IMR-90 (cell line): ENCODE measurements around the gene ANKRD42. TPM values are rescaled to one million over a fixed set of nuclear protein-coding genes. Genes with fewer than 3 reads are reported as not detected.

ENCODE experiments used
- ATAC-seq: fragments of 200-7000 bp; cut with Tn5 transposase; 2 replicates; pipeline ENCODE4 v1.9.1; 2020; ENCODE audit warnings: low read depth, mild to moderate bottlenecking, moderate library complexity
- BruUV-seq: library from RNA; stranded (reverse); fragments of 400-500 nt; replicated peaks from 2 replicates; lab custom pipeline; 2021; lab: Mats Ljungman, UMichigan
- CTCF ChIA-PET: fragments of 300-600 bp; formaldehyde crosslinking; extraction: SDS; loops from one replicate; lab custom pipeline; 2021; ENCODE audit warnings: antibody characterized with exemption; lab: Yijun Ruan, JAX
- POLR2A ChIA-PET: fragments of 300-600 bp; sonication (Branson Sonifier 250); formaldehyde crosslinking; loops from one replicate; lab custom pipeline; 2022; ENCODE audit warnings: antibody characterized with exemption; ENCODE audit not compliant: unreplicated experiment; lab: Charles Lee
- DNase-seq: peaks from one replicate; pipeline ENCODE4 v3.0.0; 2013
- H2AFZ ChIP-seq: replicated peaks from 2 replicates; pipeline ENCODE3; 2013; ENCODE audit warnings: low read length, mild to moderate bottlenecking; ENCODE audit not compliant: poor library complexity
- H2AK5ac ChIP-seq: 2 replicates; pipeline ENCODE4 v1.6.1; 2013; ENCODE audit warnings: low read depth, low read length, inconsistent platforms
- H2AK9ac ChIP-seq: replicated peaks from 2 replicates; pipeline ENCODE3; 2013; ENCODE audit warnings: mild to moderate bottlenecking, low read depth, low read length, moderate library complexity; ENCODE audit not compliant: poor library complexity
- H2BK120ac ChIP-seq: 2 replicates; pipeline ENCODE4 v1.6.1; 2013; ENCODE audit warnings: low read depth, low read length, inconsistent platforms
- H2BK15ac ChIP-seq: 3 replicates; pipeline ENCODE4 v1.6.1; 2013; ENCODE audit warnings: low read depth, low read length, inconsistent platforms
- H2BK20ac ChIP-seq: 2 replicates; pipeline ENCODE4 v1.6.1; 2013; ENCODE audit warnings: low read depth, mild to moderate bottlenecking, inconsistent platforms, low read length, moderate library complexity
- H2BK5ac ChIP-seq: 2 replicates; pipeline ENCODE4 v1.6.1; 2013; ENCODE audit warnings: mild to moderate bottlenecking, low read depth, low read length, inconsistent platforms; ENCODE audit not compliant: poor library complexity, severe bottlenecking
- H3K14ac ChIP-seq: replicated peaks from 2 replicates; pipeline ENCODE4 v1.6.1; 2013; ENCODE audit warnings: low read depth, low read length, inconsistent platforms
- H3K18ac ChIP-seq: 2 replicates; pipeline ENCODE4 v1.6.1; 2013; ENCODE audit warnings: low read depth, low read length, control low read depth
- H3K23ac ChIP-seq: 2 replicates; pipeline ENCODE4 v1.6.1; 2013; ENCODE audit warnings: low read depth, low read length, inconsistent platforms
- H3K27ac ChIP-seq: 2 replicates; pipeline ENCODE4 v1.5.1; 2013; ENCODE audit warnings: mild to moderate bottlenecking, control low read depth, low read length; ENCODE audit not compliant: insufficient read depth
- H3K27me3 ChIP-seq: 2 replicates; pipeline ENCODE4 v1.6.1; 2013; ENCODE audit warnings: low read length; ENCODE audit not compliant: control insufficient read depth, insufficient read depth
- H3K36me3 ChIP-seq: 2 replicates; pipeline ENCODE4 v1.6.1; 2013; ENCODE audit warnings: low read length, mixed read lengths; ENCODE audit not compliant: control insufficient read depth, insufficient read depth
- H3K4ac ChIP-seq: 2 replicates; pipeline ENCODE4 v1.6.1; 2013; ENCODE audit warnings: low read depth, low read length, inconsistent platforms
- H3K4me1 ChIP-seq: 2 replicates; pipeline ENCODE4 v1.6.1; 2013; ENCODE audit warnings: low read length, mixed read lengths; ENCODE audit not compliant: control insufficient read depth, insufficient read depth
- H3K4me2 ChIP-seq: 2 replicates; pipeline ENCODE4 v1.6.1; 2013; ENCODE audit warnings: low read depth, mild to moderate bottlenecking, control low read depth, low read length, moderate library complexity
- H3K4me3 ChIP-seq: 2 replicates; pipeline ENCODE4 v1.5.1; 2013; ENCODE audit warnings: low read depth, mild to moderate bottlenecking, control low read depth, low read length, moderate library complexity; ENCODE audit not compliant: insufficient read depth
- H3K56ac ChIP-seq: 2 replicates; pipeline ENCODE4 v1.6.1; 2013; ENCODE audit warnings: low read length, inconsistent platforms; ENCODE audit not compliant: insufficient read depth; ENCODE audit errors: extremely low read depth
- H3K79me1 ChIP-seq, 2 experiments: 2 replicates each; pipeline ENCODE4 v1.6.1; 2013; ENCODE audit warnings: low read length in 2 of 2, inconsistent platforms in 1 of 2, low read depth in 1 of 2
- H3K9ac ChIP-seq: 2 replicates; pipeline ENCODE4 v1.6.1; 2013; ENCODE audit warnings: low read depth, low read length, control low read depth
- H3K9me1 ChIP-seq: 2 replicates; pipeline ENCODE4 v1.6.1; 2013; ENCODE audit warnings: low read length, inconsistent platforms; ENCODE audit not compliant: insufficient read depth
- H3K9me3 ChIP-seq: 2 replicates; pipeline ENCODE4 v1.6.1; 2013; ENCODE audit warnings: low read length; ENCODE audit not compliant: control insufficient read depth, insufficient read depth
- H4K20me1 ChIP-seq: 2 replicates; pipeline ENCODE4 v1.6.1; 2013; ENCODE audit warnings: low read length, inconsistent platforms; ENCODE audit not compliant: insufficient read depth
- H4K5ac ChIP-seq: 2 replicates; pipeline ENCODE4 v1.6.1; 2013; ENCODE audit warnings: mild to moderate bottlenecking, low read depth, low read length, control low read depth
- H4K8ac ChIP-seq, 2 experiments: 2 replicates each; pipeline ENCODE4 v1.6.1; 2013; ENCODE audit warnings: low read depth in 2 of 2, low read length in 2 of 2, control low read depth in 1 of 2, inconsistent platforms in 1 of 2
- H4K91ac ChIP-seq: 2 replicates; pipeline ENCODE4 v1.6.1; 2013; ENCODE audit warnings: low read depth, low read length, inconsistent platforms; ENCODE audit not compliant: insufficient read depth
- BHLHE40 ChIP-seq: fragments of 150-350 bp; IDR thresholded peaks from 2 replicates; pipeline ENCODE4 v1.6.1; 2016; ENCODE audit warnings: mild to moderate bottlenecking, low read depth, low read length
- CEBPB ChIP-seq: IDR thresholded peaks from 2 replicates; pipeline ENCODE4 v1.6.1; 2012; ENCODE audit warnings: low read depth, low read length, improper control_type of control experiment
- ELK1 ChIP-seq: fragments of 150-350 bp; IDR thresholded peaks from 2 replicates; pipeline ENCODE4 v1.6.1; 2016; ENCODE audit warnings: low read depth, mild to moderate bottlenecking, low read length, moderate library complexity, borderline replicate concordance
- FOS ChIP-seq: fragments of 150-350 bp; IDR thresholded peaks from 2 replicates; pipeline ENCODE4 v1.6.1; 2016; ENCODE audit warnings: low read depth, low read length
- MAZ ChIP-seq: IDR thresholded peaks from 2 replicates; pipeline ENCODE4 v1.6.1; 2012; ENCODE audit warnings: low read depth, mild to moderate bottlenecking, low read length, improper control_type of control experiment, moderate library complexity, borderline replicate concordance
- MXI1 ChIP-seq: IDR thresholded peaks from 2 replicates; pipeline ENCODE4 v1.6.1; 2012; ENCODE audit warnings: low read depth, mild to moderate bottlenecking, low read length, moderate library complexity, borderline replicate concordance
- NFE2L2 ChIP-seq: fragments of 150-350 bp; IDR thresholded peaks from 2 replicates; pipeline ENCODE4 v1.6.1; 2016; ENCODE audit warnings: low read depth, mild to moderate bottlenecking, low read length
- RCOR1 ChIP-seq: IDR thresholded peaks from 2 replicates; pipeline ENCODE4 v1.6.1; 2012; ENCODE audit warnings: mild to moderate bottlenecking, low read length, improper control_type of control experiment; ENCODE audit not compliant: insufficient replicate concordance
- RFX5 ChIP-seq: IDR thresholded peaks from 2 replicates; pipeline ENCODE4 v1.8.0; 2012; ENCODE audit warnings: low read depth, mild to moderate bottlenecking, low read length, moderate library complexity
- USF2 ChIP-seq: fragments of 150-350 bp; IDR thresholded peaks from 2 replicates; pipeline ENCODE4 v1.6.1; 2017; ENCODE audit warnings: mild to moderate bottlenecking, antibody characterized with exemption, low read length, low read depth
- WGBS, 2 experiments: methylation state at CpG; one replicate each; pipeline versions ENCODE4 v1.1.5 to v1.1.7; 2013; ENCODE audit warnings: missing lambda C conversion rate in 2 of 2; ENCODE audit not compliant: insufficient read length in 1 of 2; ENCODE audit errors: extremely low coverage in 2 of 2; 5-methylcytosine and 5-hydroxymethylcytosine counted together
- dilution Hi-C: fragments of 300-500 bp; cut with HindIII; formaldehyde crosslinking; loops from one replicate; pipeline ENCODE4 v1.14.3; 2018; ENCODE audit warnings: low sequenced_read_pairs; ENCODE audit not compliant: unreplicated experiment
- in situ Hi-C: fragments of 300-500 bp; cut with MboI; formaldehyde crosslinking; loops from 3 replicates; pipeline ENCODE4 v1.14.3; 2019; ENCODE audit warnings: low sequenced_read_pairs, inconsistent platforms, mixed read lengths
- intact Hi-C: fragments of 100-400 bp; cut with micrococcal nuclease; formaldehyde crosslinking; loops from 2 replicates; pipeline ENCODE4 v1.10.0; 2022
- polyA plus RNA-seq, 3 experiments: library from polyadenylated mRNA; depleted of rRNA; stranded (reverse); fragments of >200 nt; gene quantifications; 2 replicates each; pipeline ENCODE4 v1.2.3, GENCODE V29; 2012; ENCODE audit warnings: low replicate concordance in 1 of 3
- total RNA-seq: library from RNA; depleted of rRNA; stranded (reverse); fragments of >200 nt; gene quantifications from 2 replicates; pipeline ENCODE4 v1.2.3, GENCODE V29; 2012

Gene ANKRD42
- total and polyA plus RNA-seq, 2 of the 4 experiments (the other 2 are of a cell fraction) = 5.2 to 5.6 TPM

GRCh38 chr11:83282084-83282716, 88.7 kb downstream of the ANKRD42 start (continued):
- no peak for TF ChIP-seq MXI1

- peak overlapping the region; percentile 91; the same call in 1 of the 2 replicates for H3K56ac ChIP-seq
- ChIA-PET POLR2A (no interaction called here), CTCF (no interaction called here)
- intact Hi-C loops = loop anchor here (5.0 to 10.0 kb wide), 5 partner anchors 87 to 382 kb away; partner anchors contain the start of genes DDIAS, PRCP and RAB30
- ATAC-seq (no peak), DNase-seq (no peak)
- H2BK20ac ChIP-seq = no peak overlapping the region
- peaks cover 19 to 42% of the 10 kb centered on the region in 2 experiments for H3K79me1 ChIP-seq
- peak overlapping the region; percentile 86 for H2BK5ac ChIP-seq
- H3K4me2 ChIP-seq = peak overlapping the region; percentile 84
- H2BK15ac ChIP-seq = no peak overlapping the region
- in situ Hi-C loops = no loop called here
- no peaks in the 10 kb centered on the region for H3K9me3 ChIP-seq
- peak overlapping the region; percentile 91; the same call in 1 of the 2 replicates for H3K9ac ChIP-seq
- H3K4ac ChIP-seq = peak overlapping the region; percentile 87
- peak overlapping the region; percentile 36 to 92; a peak in 3 of 4 replicates for H4K8ac ChIP-seq
- peak overlapping the region; percentile 11; the same call in 1 of the 2 replicates for H2AK5ac ChIP-seq
- dilution Hi-C loops = no loop called here
- H3K27ac ChIP-seq = no peak overlapping the region
- WGBS, 2 experiments = no CpG with 5 or more reads among the region's 3 CpGs
- H4K91ac ChIP-seq = peak overlapping the region; percentile 84; the same call in 1 of the 2 replicates
- H3K14ac ChIP-seq = peak overlapping the region; percentile 94
- no TSS peak for BruUV-seq
- peak overlapping the region; percentile 94 for H3K23ac ChIP-seq
- H3K4me3 ChIP-seq = peak overlapping the region; percentile 65
- peak overlapping the region; percentile 80; the same call in 1 of the 2 replicates for H4K5ac ChIP-seq
- peak overlapping the region; percentile 54; the same call in 1 of the 2 replicates for H3K18ac ChIP-seq
- 0 out of 2 replicates have a peak overlapping the region, but pooled peaks have one; percentile 5 for H2BK120ac ChIP-seq
- H3K9me1 ChIP-seq = peaks cover 3% of the 10 kb centered on the region; the same call in 1 of the 2 replicates
- H2AFZ ChIP-seq = no peak overlapping the region
- H3K27me3 ChIP-seq = no peaks in the 10 kb centered on the region
- peaks cover 2% of the 10 kb centered on the region for H3K4me1 ChIP-seq
- no peaks in the 10 kb centered on the region for H3K36me3 ChIP-seq
- peak overlapping the region; percentile 96 for H2AK9ac ChIP-seq
- H4K20me1 ChIP-seq = 0 out of 2 replicates have a peak, but pooled peaks cover 3% of the 10 kb centered on the region
- TF ChIP-seq RFX5 (no peak), RCOR1 (no peak), NFE2L2 (no peak), ELK1 (no peak), MAZ (no peak), BHLHE40 (no peak), CEBPB (no peak), MXI1 (no peak), FOS (no peak), USF2 (no peak)
Measured at GRCh38 chr11:83284501-83285150, 91.1 kb downstream of the ANKRD42 start.
